ENCODE measurements around the gene TEX264. TPM values are rescaled to one million over a fixed set of nuclear protein-coding genes. Genes with fewer than 3 reads are reported as not detected.

The TEX264 gene
- total RNA-seq, 1 donor: 80.0 TPM

DNA sequence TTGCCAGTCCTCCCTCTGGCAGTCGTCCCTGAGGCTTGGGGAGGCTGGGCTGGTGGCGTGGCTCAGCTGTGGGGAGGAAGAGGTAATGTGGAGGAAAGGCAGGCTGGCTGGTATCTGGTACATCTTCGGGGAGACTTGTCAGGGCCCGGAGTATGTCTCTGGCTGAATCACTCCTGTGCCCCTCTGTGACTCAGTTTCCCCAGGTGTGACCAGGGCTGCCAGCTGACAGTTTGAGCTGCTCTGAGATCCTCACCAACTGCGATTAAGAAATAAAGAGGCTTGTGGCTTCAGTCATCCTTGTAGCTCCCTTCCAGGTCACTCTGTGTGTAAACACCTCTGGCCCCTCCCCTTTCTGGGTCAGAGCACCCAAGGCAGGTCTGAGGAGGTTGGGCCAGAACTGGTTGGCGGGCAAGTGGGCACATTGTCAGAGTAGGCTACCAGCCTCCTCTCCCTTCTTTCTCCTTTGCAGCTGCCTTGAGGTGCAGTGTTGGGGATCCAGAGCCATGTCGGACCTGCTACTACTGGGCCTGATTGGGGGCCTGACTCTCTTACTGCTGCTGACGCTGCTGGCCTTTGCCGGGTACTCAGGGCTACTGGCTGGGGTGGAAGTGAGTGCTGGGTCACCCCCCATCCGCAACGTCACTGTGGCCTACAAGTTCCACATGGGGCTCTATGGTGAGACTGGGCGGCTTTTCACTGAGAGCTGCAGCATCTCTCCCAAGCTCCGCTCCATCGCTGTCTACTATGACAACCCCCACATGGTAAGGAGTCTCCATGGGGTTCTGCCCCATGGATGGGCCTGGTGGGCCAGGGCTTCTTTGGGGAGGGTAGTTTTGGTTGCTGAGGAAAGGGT lies 3.0 kb downstream of the TEX264 start:
- no peak for DNase-seq (ENCODE audit: low read depth in 2 of 3, low spot score in 2 of 3)

- DNase-seq (ENCODE audit: low read depth in 2 of 3, low spot score in 2 of 3): no peak
Measured at GRCh38 chr3:51675201-51675611, 4.2 kb downstream of the TEX264 start.

DNA sequence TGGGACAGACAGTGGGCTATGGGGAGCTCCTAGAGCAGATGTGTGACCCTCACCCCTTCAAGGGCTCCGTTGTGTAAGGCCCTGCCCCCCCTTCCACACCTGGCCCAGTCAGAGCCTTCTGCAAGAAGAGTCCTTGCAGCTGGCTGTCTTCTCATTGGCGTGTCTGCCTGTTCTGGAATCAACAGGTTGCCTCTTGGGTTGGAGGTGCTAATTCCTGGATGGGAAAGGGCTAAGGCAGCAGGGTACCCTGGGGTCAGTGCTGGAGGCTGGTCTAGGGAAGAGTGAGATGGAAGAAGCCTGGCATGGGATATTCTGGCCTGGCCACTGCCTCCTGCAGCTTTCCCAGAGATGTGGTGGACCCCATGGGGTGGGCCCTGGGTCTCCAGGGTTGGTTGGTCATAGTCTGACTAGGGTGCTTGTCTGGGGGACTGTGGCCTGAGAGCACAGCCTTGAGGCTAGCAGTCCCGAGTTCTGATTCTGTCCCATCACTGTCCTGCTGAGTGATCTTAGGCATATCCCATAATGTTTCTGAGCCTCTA lies 5.1 kb downstream of the TEX264 start:
- no peak for DNase-seq (ENCODE audit: low read depth in 2 of 3, low spot score in 2 of 3)

DNA sequence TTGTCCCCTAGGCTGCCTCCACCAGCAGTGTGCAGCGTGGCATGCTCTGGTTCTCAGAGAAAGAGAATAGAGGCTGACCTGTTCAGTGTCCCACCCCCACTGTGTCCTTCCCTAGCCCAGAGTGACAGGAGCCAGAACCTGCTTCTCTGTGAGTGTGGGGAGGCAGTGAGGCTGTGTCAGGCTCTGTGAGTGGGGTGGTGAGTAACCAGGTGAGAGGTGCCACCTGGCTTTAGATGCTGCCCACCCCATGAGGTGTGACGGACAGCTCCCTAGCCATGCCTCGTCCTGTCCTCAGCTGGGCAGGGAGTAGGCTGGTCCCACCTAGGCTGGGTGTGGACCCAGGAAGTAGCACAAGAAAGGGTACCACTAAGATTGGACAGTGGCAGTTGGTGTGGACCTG lies 6.3 kb downstream of the TEX264 start:
- DNase-seq (ENCODE audit: low read depth in 2 of 3, low spot score in 2 of 3): no peak

- DNase-seq (ENCODE audit: low read depth in 2 of 3, low spot score in 2 of 3): no peak
Measured at GRCh38 chr3:51678186-51678585, 7.1 kb downstream of the TEX264 start.

DNA sequence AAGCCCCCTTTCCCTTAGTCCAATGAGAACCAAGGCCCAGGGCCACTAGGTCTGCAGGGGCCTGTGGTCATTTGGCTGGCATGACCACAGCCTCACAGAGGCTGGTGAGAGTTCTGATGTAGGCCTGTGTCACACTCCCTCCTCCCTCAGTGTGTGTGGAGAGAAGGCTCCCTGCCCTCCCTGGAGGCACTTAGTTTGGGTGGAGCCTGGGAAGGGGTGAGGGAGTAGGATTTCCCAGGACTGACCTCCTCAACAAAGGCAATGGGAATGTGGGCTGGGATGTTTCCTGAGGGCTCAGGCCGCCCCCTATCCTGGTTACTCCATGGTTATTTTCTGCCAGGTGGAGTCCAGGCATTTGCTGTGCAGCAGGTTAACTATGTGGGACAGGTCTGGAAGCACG lies 7.6 kb downstream of the TEX264 start:
- no peak for DNase-seq (ENCODE audit: low read depth in 2 of 3, low spot score in 2 of 3)

DNA sequence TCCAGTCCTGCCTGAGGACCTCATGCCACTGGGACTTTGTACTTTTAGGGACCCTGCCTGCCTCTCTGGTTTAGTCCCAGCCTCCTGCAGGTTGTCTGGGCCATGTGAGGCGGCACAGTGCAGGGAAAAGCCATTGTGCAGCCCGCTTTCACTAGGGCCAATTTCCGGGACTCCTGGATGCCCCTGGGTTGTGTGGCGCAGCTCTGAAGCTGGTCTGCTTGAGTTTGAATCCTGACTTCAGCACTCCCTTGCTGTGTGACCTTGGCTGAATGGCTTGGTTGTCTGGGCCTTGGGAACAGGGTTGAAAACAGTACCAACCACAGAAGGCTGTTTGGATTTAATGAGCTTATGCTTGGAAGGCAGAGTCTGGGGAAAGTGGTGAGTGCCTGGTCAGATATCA lies 8.3 kb downstream of the TEX264 start:
- DNase-seq (ENCODE audit: low read depth in 2 of 3, low spot score in 2 of 3): no peak

GRCh38 chr3:51679777-51680176 lies 8.7 kb downstream of the TEX264 start:
- no peak for DNase-seq (ENCODE audit: low read depth in 2 of 3, low spot score in 2 of 3)

GRCh38 chr3:51680196-51680595 lies 9.1 kb downstream of the TEX264 start:
- no peak for DNase-seq (ENCODE audit: low read depth in 2 of 3, low spot score in 2 of 3)

- no peak for DNase-seq (ENCODE audit: low read depth in 2 of 3, low spot score in 2 of 3)
Measured at GRCh38 chr3:51680663-51681230, 9.7 kb downstream of the TEX264 start.

DNA sequence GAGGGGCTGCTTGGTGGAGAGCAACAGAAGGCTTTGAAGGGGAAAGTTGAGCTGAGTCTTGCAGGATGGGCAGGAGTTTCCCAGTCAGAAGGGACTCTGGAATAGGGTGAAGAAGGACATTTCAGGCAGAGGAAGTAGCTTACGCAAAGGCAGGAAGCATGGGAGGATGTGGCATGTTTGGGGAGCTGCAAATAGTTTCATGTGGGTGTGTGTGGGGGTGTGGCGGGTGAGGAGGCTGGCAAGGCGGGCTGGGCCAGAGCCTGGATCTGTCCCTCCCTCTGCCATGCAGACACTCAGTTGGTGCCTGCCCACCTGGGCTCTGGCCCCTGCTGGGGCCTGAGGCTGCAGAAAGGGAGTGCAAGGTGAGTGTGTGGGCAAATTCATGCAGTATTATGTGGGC lies 10.4 kb downstream of the TEX264 start:
- DNase-seq (ENCODE audit: low read depth in 2 of 3, low spot score in 2 of 3): peak in 2 of 3 donors; percentile 22 to 23

GRCh38 chr3:51682079-51682478 lies 11.0 kb downstream of the TEX264 start:
- peak; percentile 53 to 87 (median 79) for DNase-seq (ENCODE audit: low read depth in 2 of 3, low spot score in 2 of 3)

GRCh38 chr3:51682526-51682925 lies 11.5 kb downstream of the TEX264 start:
- no peak for DNase-seq (ENCODE audit: low read depth in 2 of 3, low spot score in 2 of 3)

- DNase-seq (ENCODE audit: low read depth in 2 of 3, low spot score in 2 of 3): no peak
Measured at GRCh38 chr3:51683566-51683965, 12.5 kb downstream of the TEX264 start.

DNA sequence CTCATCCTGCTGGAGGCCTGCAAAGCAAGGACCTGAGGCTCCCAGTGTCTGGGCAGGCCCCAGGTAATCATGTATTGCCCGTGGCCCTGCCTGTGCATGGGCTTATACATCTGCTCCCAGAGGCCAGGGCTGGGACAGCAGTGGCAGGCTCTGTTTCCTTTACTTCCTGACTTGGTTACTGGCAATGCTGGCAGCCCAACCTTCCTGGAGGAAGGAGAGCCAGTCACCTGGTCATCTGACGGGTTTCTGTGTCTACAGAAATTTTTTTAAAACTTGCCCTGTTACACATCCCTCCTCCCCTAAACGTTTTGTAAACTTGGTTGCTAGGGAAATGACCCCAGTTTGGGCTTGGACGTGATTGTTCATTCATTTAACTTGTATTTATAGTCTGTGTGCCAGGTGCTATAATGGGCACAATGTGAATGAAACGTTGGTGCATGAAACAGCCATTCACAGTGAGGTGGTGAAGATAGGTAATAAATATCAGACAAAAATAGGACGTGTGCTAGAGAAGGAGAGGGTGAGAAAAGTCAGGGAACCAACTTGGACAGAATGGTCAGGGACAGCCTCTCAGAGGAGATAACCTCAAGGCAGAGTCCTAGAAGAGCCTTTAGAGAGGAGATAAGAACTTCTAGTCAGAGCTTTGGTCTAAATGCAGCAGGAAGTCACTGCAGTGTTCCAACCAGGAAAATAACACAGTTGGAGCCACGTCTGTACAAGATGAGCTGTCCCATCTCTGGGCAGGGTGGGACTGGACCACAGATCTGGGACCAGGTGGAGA lies 14.1 kb downstream of the TEX264 start:
- DNase-seq (ENCODE audit: low read depth in 2 of 3, low spot score in 2 of 3): peak in 2 of 3 donors; percentile 36 to 46

GRCh38 chr3:51686056-51686455 lies 15.0 kb downstream of the TEX264 start:
- DNase-seq (ENCODE audit: low read depth in 2 of 3, low spot score in 2 of 3): no peak

DNA sequence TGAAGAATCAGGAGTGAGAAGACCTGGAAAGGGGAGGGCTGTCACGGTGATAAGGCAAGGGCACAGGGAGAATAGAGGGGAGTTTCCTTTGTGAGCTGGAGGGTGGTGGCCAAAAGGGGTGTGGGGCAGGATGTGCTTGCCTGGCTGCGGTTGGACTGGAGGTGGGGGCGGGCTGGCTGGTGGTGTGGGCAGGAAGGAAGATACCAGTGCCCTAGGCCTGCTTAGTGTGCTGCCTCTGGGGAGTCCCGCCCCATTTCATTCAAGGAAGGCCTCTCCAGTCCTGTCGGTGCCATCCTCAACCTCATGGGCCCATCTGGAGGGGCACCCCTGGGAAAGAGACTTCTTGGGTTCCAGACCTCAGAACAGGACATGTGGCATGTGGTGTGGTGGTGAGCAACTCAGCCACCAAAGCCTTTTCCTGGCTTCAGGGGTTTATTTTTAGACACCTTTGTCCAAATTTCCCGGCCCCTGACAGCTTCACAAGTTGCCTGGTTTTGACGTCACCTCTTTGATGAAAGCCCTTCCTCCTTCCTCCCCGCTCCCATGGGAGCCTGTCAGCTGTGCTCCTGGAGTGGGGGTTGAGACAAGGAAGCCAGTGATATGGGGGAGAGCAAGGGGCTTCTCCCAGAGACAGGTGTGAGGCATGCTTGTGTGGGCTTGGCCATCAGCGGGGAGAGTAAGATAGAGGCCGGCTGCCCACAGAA lies 15.6 kb downstream of the TEX264 start:
- DNase-seq (ENCODE audit: low read depth in 2 of 3, low spot score in 2 of 3): peak; percentile 47 to 89 (median 85)

GRCh38 chr3:51687431-51688205 lies 16.6 kb downstream of the TEX264 start:
- DNase-seq (ENCODE audit: low read depth in 2 of 3, low spot score in 2 of 3): no peak

GRCh38 chr3:51688206-51688600 lies 17.2 kb downstream of the TEX264 start:
- no peak for DNase-seq (ENCODE audit: low read depth in 2 of 3, low spot score in 2 of 3)

DNA sequence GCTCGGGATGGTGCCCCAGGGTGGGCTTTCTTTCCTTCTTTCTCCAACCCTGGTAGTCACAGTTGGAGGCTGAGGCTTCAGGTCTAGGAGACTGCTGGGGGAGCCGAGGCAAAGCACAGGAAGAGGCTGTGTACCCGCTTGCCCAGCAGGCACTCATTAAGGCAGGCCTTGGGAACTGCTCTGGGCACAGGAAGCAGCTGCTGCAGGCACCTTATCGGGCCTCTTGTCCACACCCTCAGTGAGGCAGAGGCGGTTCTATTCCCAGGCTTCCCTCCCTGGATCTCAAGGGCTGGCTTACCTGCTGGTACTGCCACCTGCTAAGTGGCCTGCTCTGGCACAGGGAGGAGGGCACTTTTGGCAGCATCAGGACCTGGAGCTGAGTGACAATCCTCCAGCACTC lies 20.0 kb downstream of the TEX264 start:
- no peak for DNase-seq (ENCODE audit: low read depth in 2 of 3, low spot score in 2 of 3)
